Lower leg skin (tissue), 4 donors: ENCODE results near the gene BIN1. TPM values are rescaled to one million over a fixed set of nuclear protein-coding genes. Genes with fewer than 3 reads are reported as not detected.

Source experiments
- DNase-seq, 2 donors: peaks; one replicate each; pipeline ENCODE4 v3.0.0-alpha.2; 2019; ENCODE audit warnings: low spot score in 2 of 2
- H3K4me3 ChIP-seq: fragments of 200-600 bp; sonication (generic); 2 replicates; pipeline ENCODE4 v1.5.1; 2017; ENCODE audit warnings: mild to moderate bottlenecking, low read depth; ENCODE audit not compliant: poor library complexity, severe bottlenecking
- POLR2A ChIP-seq, 2 donors: fragments of 450-650 bp; IDR thresholded peaks; one replicate each; pipeline ENCODE4 v1.6.1; 2016 to 2017; ENCODE audit warnings: antibody characterized with exemption in 2 of 2, mild to moderate bottlenecking in 1 of 2, moderate library complexity in 1 of 2
- WGBS, 2 donors: methylation state at CpG; one replicate each; pipeline ENCODE4 v1.1.5; 2018; 5-methylcytosine and 5-hydroxymethylcytosine counted together
- intact Hi-C: fragments of 100-400 bp; cut with DNase I; formaldehyde crosslinking; loops from one replicate; pipeline ENCODE4 v1.15.0; 2023; ENCODE audit warnings: low total_unique reads
- total RNA-seq, 4 donors: library from RNA; depleted of rRNA; stranded (reverse); fragments of >200 nt; gene quantifications; one replicate each; pipeline ENCODE4 v1.1.0, GENCODE V29; 2016
- TF ChIP-seq, protein P1 (sequence below), 3 donors: fragments of 450-650 bp; IDR thresholded peaks; one replicate each; pipeline ENCODE4 v1.5.1; 2016; ENCODE audit warnings: antibody characterized with exemption in 3 of 3, mild to moderate bottlenecking in 3 of 3, moderate library complexity in 2 of 3

Gene BIN1
- total RNA-seq, 4 donors from 2014 or later: 8.4 to 18.2 (median 9.8) TPM

DNA sequence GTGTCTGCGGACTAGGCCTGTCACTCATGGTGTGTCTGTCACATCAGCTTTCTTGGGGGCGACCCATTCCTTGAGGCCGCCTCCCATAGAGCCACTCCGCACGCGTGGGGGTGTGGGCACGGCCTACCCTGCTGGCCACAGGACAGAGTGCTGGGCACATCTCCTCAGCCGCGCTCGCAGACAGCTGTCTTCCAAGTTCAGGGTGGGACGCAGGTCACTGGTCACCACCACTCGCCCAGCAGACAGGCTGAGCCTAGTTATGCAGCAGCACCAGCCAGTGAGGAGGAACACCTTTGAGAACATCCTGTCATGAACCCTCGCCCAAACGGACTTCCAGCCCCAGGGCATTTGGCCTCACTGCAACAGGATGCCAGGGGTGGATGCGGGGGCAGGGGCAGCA, 30.8 kb upstream of the BIN1 start:
- 96 to 97% methylated on average over 15 of the region's 15 CpGs for WGBS, 2 donors
- TF ChIP-seq, protein P1, sequence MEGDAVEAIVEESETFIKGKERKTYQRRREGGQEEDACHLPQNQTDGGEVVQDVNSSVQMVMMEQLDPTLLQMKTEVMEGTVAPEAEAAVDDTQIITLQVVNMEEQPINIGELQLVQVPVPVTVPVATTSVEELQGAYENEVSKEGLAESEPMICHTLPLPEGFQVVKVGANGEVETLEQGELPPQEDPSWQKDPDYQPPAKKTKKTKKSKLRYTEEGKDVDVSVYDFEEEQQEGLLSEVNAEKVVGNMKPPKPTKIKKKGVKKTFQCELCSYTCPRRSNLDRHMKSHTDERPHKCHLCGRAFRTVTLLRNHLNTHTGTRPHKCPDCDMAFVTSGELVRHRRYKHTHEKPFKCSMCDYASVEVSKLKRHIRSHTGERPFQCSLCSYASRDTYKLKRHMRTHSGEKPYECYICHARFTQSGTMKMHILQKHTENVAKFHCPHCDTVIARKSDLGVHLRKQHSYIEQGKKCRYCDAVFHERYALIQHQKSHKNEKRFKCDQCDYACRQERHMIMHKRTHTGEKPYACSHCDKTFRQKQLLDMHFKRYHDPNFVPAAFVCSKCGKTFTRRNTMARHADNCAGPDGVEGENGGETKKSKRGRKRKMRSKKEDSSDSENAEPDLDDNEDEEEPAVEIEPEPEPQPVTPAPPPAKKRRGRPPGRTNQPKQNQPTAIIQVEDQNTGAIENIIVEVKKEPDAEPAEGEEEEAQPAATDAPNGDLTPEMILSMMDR (IDR thresholded peaks at IDR 0.05): no peak
- no peak for TF ChIP-seq POLR2A (IDR thresholded peaks at IDR 0.05)
- intact Hi-C loops: no loop called here
- no peak for DNase-seq
- H3K4me3 ChIP-seq: no peak overlapping the region

GRCh38 chr2:127137225-127137624, 30.3 kb upstream of the BIN1 start:
- WGBS, 2 donors: 87 to 88% methylated on average over 8 to 12 of the region's 12 CpGs
- TF ChIP-seq POLR2A (IDR thresholded peaks at IDR 0.05): no peak
- TF ChIP-seq, protein P1 (IDR thresholded peaks at IDR 0.05): no peak
- DNase-seq: no peak
- no peak overlapping the region for H3K4me3 ChIP-seq
- intact Hi-C loops: no loop called here

DNA sequence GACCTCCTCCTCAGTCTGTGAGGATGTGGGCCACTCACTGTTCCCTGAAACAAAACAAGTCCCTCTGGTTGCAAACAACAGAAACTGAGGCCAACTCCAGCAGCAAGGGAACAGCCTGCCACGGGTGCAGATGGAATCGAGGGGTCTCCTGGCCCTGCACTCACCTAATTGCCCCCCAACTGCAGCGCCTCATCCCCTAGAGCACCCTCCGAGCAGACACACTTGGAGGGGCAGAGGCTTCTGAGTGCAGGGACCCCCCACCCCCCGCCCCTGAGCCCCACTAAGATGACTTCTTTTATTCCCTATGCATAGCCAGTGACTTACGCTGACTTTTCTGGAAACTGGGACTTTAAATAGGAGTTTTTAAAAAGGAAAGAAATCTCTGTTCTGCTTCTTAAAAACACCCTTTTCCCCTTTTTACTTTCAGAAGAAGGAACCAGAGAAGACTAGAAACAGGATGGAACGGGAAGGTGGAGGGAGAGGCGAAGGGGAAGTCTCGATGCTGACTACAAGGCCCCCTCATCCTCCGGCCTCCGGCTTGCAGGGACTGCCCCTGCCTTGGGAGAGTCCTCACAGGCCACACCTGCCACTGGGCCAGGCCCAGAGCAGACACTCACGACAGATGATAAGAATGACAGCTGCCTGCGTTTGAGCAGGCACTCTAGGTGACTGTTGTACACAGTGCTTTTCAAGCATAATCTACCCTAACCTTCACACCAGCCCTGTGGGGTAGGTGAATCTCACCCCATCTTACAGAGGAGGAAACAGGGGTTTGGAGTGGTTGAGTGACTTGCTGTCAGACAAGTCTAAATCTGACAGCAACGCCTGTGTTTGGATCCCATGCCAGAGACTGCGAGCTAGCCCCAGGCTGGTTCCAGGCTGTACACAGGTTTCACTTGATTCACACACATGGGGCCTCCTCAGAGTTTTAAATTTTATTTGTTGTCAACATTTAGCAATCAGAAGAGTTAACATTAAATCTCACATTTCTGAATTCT, 28.2 kb upstream of the BIN1 start:
- intact Hi-C loops: no loop called here
- DNase-seq: no peak
- no peak overlapping the region for H3K4me3 ChIP-seq
- TF ChIP-seq, protein P1 (IDR thresholded peaks at IDR 0.05): no peak
- no peak for TF ChIP-seq POLR2A (IDR thresholded peaks at IDR 0.05)
- WGBS, 2 donors: 70 to 81% methylated on average over 15 of the region's 15 CpGs

- no peak for DNase-seq
- H3K4me3 ChIP-seq: no peak overlapping the region
- WGBS, 2 donors: 70 to 74% methylated on average over 4 of the region's 4 CpGs
- no peak for TF ChIP-seq POLR2A (IDR thresholded peaks at IDR 0.05)
- TF ChIP-seq, protein P1 (IDR thresholded peaks at IDR 0.05): no peak
- intact Hi-C loops: no loop called here
These were observed 27.3 kb upstream of the BIN1 start for GRCh38 chr2:127134235-127134634.

DNA sequence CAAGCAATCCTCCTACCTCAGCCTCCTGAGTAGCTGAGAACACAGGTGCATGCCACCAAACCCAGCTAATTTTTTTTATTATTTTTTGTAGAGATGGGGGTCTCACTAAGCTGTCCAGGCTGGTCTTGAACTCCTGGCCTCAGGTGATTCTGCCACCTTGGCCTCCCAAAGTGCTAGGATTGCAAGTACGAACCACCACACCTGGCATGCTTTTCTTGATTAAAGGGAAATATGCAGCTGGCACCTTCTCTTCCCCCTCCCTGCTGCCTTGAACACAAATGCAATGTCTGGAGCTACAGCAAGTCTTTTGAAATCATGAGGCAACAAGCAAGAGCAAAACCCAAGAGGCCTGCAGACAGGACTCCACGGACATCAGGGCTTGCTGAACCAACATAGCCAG, 26.8 kb upstream of the BIN1 start:
- intact Hi-C loops: no loop called here
- H3K4me3 ChIP-seq: no peak overlapping the region
- WGBS, 2 donors: 93 to 96% methylated on average over 2 of the region's 2 CpGs
- TF ChIP-seq, protein P1 (IDR thresholded peaks at IDR 0.05): no peak
- TF ChIP-seq POLR2A (IDR thresholded peaks at IDR 0.05): no peak
- DNase-seq: no peak
